ENCODE data around the gene RBM33. TPM values are rescaled to one million over a fixed set of nuclear protein-coding genes. Genes with fewer than 3 reads are reported as not detected.

RBM33 gene
- total RNA-seq, 1 experiment from 2014 or later: 80.5 TPM

DNA sequence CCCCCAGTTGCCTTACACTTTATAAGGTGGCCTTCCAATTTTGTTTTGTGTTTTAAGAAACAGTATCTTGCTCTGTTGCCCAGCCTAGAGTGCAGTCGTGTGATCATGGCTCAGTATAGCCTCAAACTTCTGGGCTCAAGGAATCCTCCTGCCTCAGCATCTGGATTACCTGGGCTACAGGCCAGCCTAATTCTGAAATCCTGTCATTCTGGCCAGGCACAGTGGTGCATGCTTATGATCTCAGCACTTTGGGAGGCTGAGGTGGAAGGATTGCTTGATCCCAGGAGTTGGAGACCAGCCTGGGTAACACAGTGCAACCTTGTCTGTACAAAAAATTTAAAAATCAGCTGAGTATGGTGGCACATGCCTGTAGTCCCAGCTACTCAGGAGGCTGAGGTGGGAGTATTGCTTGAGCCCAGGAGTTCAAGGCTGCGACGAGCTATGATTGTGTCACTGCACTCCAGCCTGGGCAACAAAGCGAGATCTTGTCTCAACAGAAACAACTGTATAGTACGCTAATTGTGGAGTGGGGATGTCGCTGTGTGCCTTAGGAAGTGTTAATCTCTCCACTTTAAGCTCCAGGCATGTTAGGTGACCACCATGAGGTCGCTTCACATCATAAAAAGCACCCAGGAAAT, 24.7 kb upstream of the RBM33 start:
- intact Hi-C loops (cut with micrococcal nuclease): no loop called here
- H3K27ac Mint-ChIP-seq (ENCODE audit: low read depth, unreplicated experiment): no peak overlapping the region
- DNase-seq (ENCODE audit: unreplicated experiment): no peak
- H3K4me1 Mint-ChIP-seq (ENCODE audit: insufficient read depth, unreplicated experiment): no peaks in the 10 kb centered on the region
- peaks cover 39% of the 10 kb centered on the region for H3K27me3 Mint-ChIP-seq (ENCODE audit: insufficient read depth, unreplicated experiment)
- no peaks in the 10 kb centered on the region for H3K36me3 Mint-ChIP-seq (ENCODE audit: insufficient read depth, unreplicated experiment)
- no TSS peak for BruUV-seq (replicated peaks)
- no peak for TF ChIP-seq CTCF (IDR thresholded peaks at IDR 0.05; ENCODE audit: unreplicated experiment)
- ChIA-PET CTCF (interaction anchor here (3.7 kb wide), 1 partner anchor 21 kb away, joined by 24 read pairs; no protein-coding TSS in a partner anchor), POLR2A (no interaction called here)
- H3K4me3 Mint-ChIP-seq (ENCODE audit: unreplicated experiment): no peak overlapping the region
- H3K9me3 Mint-ChIP-seq (ENCODE audit: unreplicated experiment): no peaks in the 10 kb centered on the region

GRCh38 chr7:155620497-155620896, 24.0 kb upstream of the RBM33 start:
- H3K27me3 Mint-ChIP-seq (ENCODE audit: insufficient read depth, unreplicated experiment): peaks cover 33% of the 10 kb centered on the region
- intact Hi-C loops (cut with micrococcal nuclease): no loop called here
- H3K4me1 Mint-ChIP-seq (ENCODE audit: insufficient read depth, unreplicated experiment): no peaks in the 10 kb centered on the region
- no peak overlapping the region for H3K27ac Mint-ChIP-seq (ENCODE audit: low read depth, unreplicated experiment)
- no peaks in the 10 kb centered on the region for H3K36me3 Mint-ChIP-seq (ENCODE audit: insufficient read depth, unreplicated experiment)
- POLR2A ChIA-PET: no interaction called here
- H3K4me3 Mint-ChIP-seq (ENCODE audit: unreplicated experiment): no peak overlapping the region
- BruUV-seq (replicated peaks): no TSS peak
- CTCF ChIA-PET: interaction anchor here (0.9 to 3.7 kb wide), 2 partner anchors 11 to 21 kb away, joined by 3 to 24 read pairs; no protein-coding TSS in a partner anchor
- TF ChIP-seq CTCF (IDR thresholded peaks at IDR 0.05; ENCODE audit: unreplicated experiment): no peak
- no peaks in the 10 kb centered on the region for H3K9me3 Mint-ChIP-seq (ENCODE audit: unreplicated experiment)
- no peak for DNase-seq (ENCODE audit: unreplicated experiment)

GRCh38 chr7:155621418-155621980, 23.0 kb upstream of the RBM33 start:
- ChIA-PET POLR2A (no interaction called here), CTCF (interaction anchor here (0.9 to 3.7 kb wide), 2 partner anchors 10 to 22 kb away, joined by 3 to 24 read pairs; no protein-coding TSS in a partner anchor)
- H3K27me3 Mint-ChIP-seq (ENCODE audit: insufficient read depth, unreplicated experiment): peaks cover 33% of the 10 kb centered on the region
- DNase-seq (ENCODE audit: unreplicated experiment): no peak
- TF ChIP-seq CTCF (IDR thresholded peaks at IDR 0.05; ENCODE audit: unreplicated experiment): no peak
- H3K9me3 Mint-ChIP-seq (ENCODE audit: unreplicated experiment): no peaks in the 10 kb centered on the region
- intact Hi-C loops (cut with micrococcal nuclease): no loop called here
- H3K27ac Mint-ChIP-seq (ENCODE audit: low read depth, unreplicated experiment): no peak overlapping the region
- H3K4me3 Mint-ChIP-seq (ENCODE audit: unreplicated experiment): no peak overlapping the region
- no TSS peak for BruUV-seq (replicated peaks)
- no peaks in the 10 kb centered on the region for H3K36me3 Mint-ChIP-seq (ENCODE audit: insufficient read depth, unreplicated experiment)
- H3K4me1 Mint-ChIP-seq (ENCODE audit: insufficient read depth, unreplicated experiment): no peaks in the 10 kb centered on the region

GRCh38 chr7:155624412-155624811, 20.0 kb upstream of the RBM33 start:
- Mint-ChIP-seq H3K9me3 (ENCODE audit: unreplicated experiment) (no peaks in the 10 kb centered on the region), H3K27ac (ENCODE audit: low read depth, unreplicated experiment) (no peak overlapping the region), H3K27me3 (ENCODE audit: insufficient read depth, unreplicated experiment) (peaks cover 23% of the 10 kb centered on the region), H3K4me3 (ENCODE audit: unreplicated experiment) (no peak overlapping the region), H3K36me3 (ENCODE audit: insufficient read depth, unreplicated experiment) (no peaks in the 10 kb centered on the region), H3K4me1 (ENCODE audit: insufficient read depth, unreplicated experiment) (no peaks in the 10 kb centered on the region)
- CTCF ChIA-PET: no interaction called here
- POLR2A ChIA-PET: interaction anchor here (0.8 kb wide), 1 partner anchor 42 kb away, joined by 4 read pairs; no protein-coding TSS in a partner anchor
- DNase-seq (ENCODE audit: unreplicated experiment): no peak
- BruUV-seq (replicated peaks): no TSS peak
- TF ChIP-seq CTCF (IDR thresholded peaks at IDR 0.05; ENCODE audit: unreplicated experiment): no peak
- intact Hi-C loops (cut with micrococcal nuclease): no loop called here

Data from MCF 10A (cell line).